ENCODE results near the gene AP3M1.

The AP3M1 gene

GRCh38 chr10:74075906-74076305, 74.7 kb downstream of the AP3M1 start:
- H2AFZ ChIP-seq (ENCODE audit: low read depth, low read length): no peak overlapping the region
- H2BK15ac ChIP-seq (ENCODE audit: low read depth, poor library complexity, severe bottlenecking): no peak overlapping the region
- H3K36me3 ChIP-seq (ENCODE audit: control insufficient read depth in 1 of 2, insufficient read depth in 2 of 2, low read depth in 1 of 2, low read length in 2 of 2): peaks cover 13 to 59% of the 10 kb centered on the region in 2 experiments
- no peak overlapping the region for H2BK5ac ChIP-seq (ENCODE audit: low read depth, low read length, poor library complexity, severe bottlenecking)
- no peak overlapping the region for H2BK12ac ChIP-seq (ENCODE audit: low read length in 2 of 2)
- H3K4me2 ChIP-seq (ENCODE audit: low read length, poor library complexity, severe bottlenecking): no peak overlapping the region
- H3K9me3 ChIP-seq (ENCODE audit: control insufficient read depth, low read length): no peaks in the 10 kb centered on the region
- H3K27ac ChIP-seq (ENCODE audit: low read length, poor library complexity, severe bottlenecking): peak overlapping the region; percentile 86
- H3K4ac ChIP-seq (ENCODE audit: low read depth in 1 of 2, low read length in 2 of 2): no peak overlapping the region
- DNase-seq: no peak
- peaks cover 10% of the 10 kb centered on the region for H3K4me1 ChIP-seq (ENCODE audit: control insufficient read depth, insufficient read depth, low read depth, low read length)
- no peak overlapping the region for H4K8ac ChIP-seq (ENCODE audit: low read length)
- H3K27me3 ChIP-seq (ENCODE audit: control insufficient read depth in 1 of 2, insufficient read depth in 1 of 2, low read length in 2 of 2): no peaks in the 10 kb centered on the region
- H2AK5ac ChIP-seq (ENCODE audit: low read length, severe bottlenecking): peak overlapping the region; percentile 66
- no peak overlapping the region for H4K91ac ChIP-seq (ENCODE audit: low read length)
- no peaks in the 10 kb centered on the region for H3K79me1 ChIP-seq (replicated peaks; ENCODE audit: low read length, poor library complexity, severe bottlenecking)
- H3K4me3 ChIP-seq (ENCODE audit: insufficient read depth in 1 of 2, low read depth in 1 of 2, low read length in 2 of 2): no peak overlapping the region
- H3K18ac ChIP-seq (ENCODE audit: low read depth in 1 of 2, low read length in 2 of 2): no peak overlapping the region
- no peak overlapping the region for H3K23ac ChIP-seq (ENCODE audit: low read length in 2 of 2)
- WGBS: 95% methylated on average over 5 of the region's 5 CpGs
- no peak overlapping the region for H3K9ac ChIP-seq (ENCODE audit: low read length)
- H2BK120ac ChIP-seq (ENCODE audit: low read depth, low read length): no peak overlapping the region
- H3K14ac ChIP-seq (ENCODE audit: low read length in 2 of 2): no peak overlapping the region

GRCh38 chr10:74072503-74072902, 78.1 kb downstream of the AP3M1 start:
- H2BK120ac ChIP-seq (ENCODE audit: low read depth, low read length): no peak overlapping the region
- no peak overlapping the region for H3K4ac ChIP-seq (ENCODE audit: low read depth in 1 of 2, low read length in 2 of 2)
- peak overlapping the region; percentile 10 for H3K4me2 ChIP-seq (ENCODE audit: low read length, poor library complexity, severe bottlenecking)
- peak overlapping the region; percentile 70 for H2AK5ac ChIP-seq (ENCODE audit: low read length, severe bottlenecking)
- no peaks in the 10 kb centered on the region for H3K27me3 ChIP-seq (ENCODE audit: control insufficient read depth in 1 of 2, insufficient read depth in 1 of 2, low read length in 2 of 2)
- H3K14ac ChIP-seq (ENCODE audit: low read length in 2 of 2): no peak overlapping the region
- H3K9me3 ChIP-seq (ENCODE audit: control insufficient read depth, low read length): no peaks in the 10 kb centered on the region
- H2BK12ac ChIP-seq (ENCODE audit: low read length in 2 of 2): no peak overlapping the region
- no peak overlapping the region for H4K8ac ChIP-seq (ENCODE audit: low read length)
- H3K18ac ChIP-seq (ENCODE audit: low read depth in 1 of 2, low read length in 2 of 2): no peak overlapping the region
- WGBS: 73% methylated on average over 6 of the region's 6 CpGs
- peaks cover 14% of the 10 kb centered on the region for H3K4me1 ChIP-seq (ENCODE audit: control insufficient read depth, insufficient read depth, low read depth, low read length)
- peak; percentile 62 for DNase-seq
- H2AFZ ChIP-seq (ENCODE audit: low read depth, low read length): no peak overlapping the region
- H2BK15ac ChIP-seq (ENCODE audit: low read depth, poor library complexity, severe bottlenecking): no peak overlapping the region
- peaks cover 13 to 60% of the 10 kb centered on the region in 2 experiments for H3K36me3 ChIP-seq (ENCODE audit: control insufficient read depth in 1 of 2, insufficient read depth in 2 of 2, low read depth in 1 of 2, low read length in 2 of 2)
- H3K4me3 ChIP-seq (ENCODE audit: insufficient read depth in 1 of 2, low read depth in 1 of 2, low read length in 2 of 2): no peak overlapping the region
- no peak overlapping the region for H3K9ac ChIP-seq (ENCODE audit: low read length)
- H2BK5ac ChIP-seq (ENCODE audit: low read depth, low read length, poor library complexity, severe bottlenecking): no peak overlapping the region
- no peaks in the 10 kb centered on the region for H3K79me1 ChIP-seq (replicated peaks; ENCODE audit: low read length, poor library complexity, severe bottlenecking)
- peak overlapping the region; percentile 94 for H3K27ac ChIP-seq (ENCODE audit: low read length, poor library complexity, severe bottlenecking)
- H4K91ac ChIP-seq (ENCODE audit: low read length): no peak overlapping the region
- no peak overlapping the region for H3K23ac ChIP-seq (ENCODE audit: low read length in 2 of 2)

- H3K27ac ChIP-seq (ENCODE audit: low read length, poor library complexity, severe bottlenecking): peak overlapping the region; percentile 99
- no peak overlapping the region for H3K4me2 ChIP-seq (ENCODE audit: low read length, poor library complexity, severe bottlenecking)
- no peak overlapping the region for H4K91ac ChIP-seq (ENCODE audit: low read length)
- H3K27me3 ChIP-seq (ENCODE audit: control insufficient read depth in 1 of 2, insufficient read depth in 1 of 2, low read length in 2 of 2): no peaks in the 10 kb centered on the region
- H3K23ac ChIP-seq (ENCODE audit: low read length in 2 of 2): no peak overlapping the region
- H3K9me3 ChIP-seq (ENCODE audit: control insufficient read depth, low read length): no peaks in the 10 kb centered on the region
- no peak overlapping the region for H2BK12ac ChIP-seq (ENCODE audit: low read length in 2 of 2)
- H2BK15ac ChIP-seq (ENCODE audit: low read depth, poor library complexity, severe bottlenecking): no peak overlapping the region
- H2BK5ac ChIP-seq (ENCODE audit: low read depth, low read length, poor library complexity, severe bottlenecking): no peak overlapping the region
- H3K79me1 ChIP-seq (replicated peaks; ENCODE audit: low read length, poor library complexity, severe bottlenecking): no peaks in the 10 kb centered on the region
- H3K14ac ChIP-seq (ENCODE audit: low read length in 2 of 2): no peak overlapping the region
- no peak overlapping the region for H3K18ac ChIP-seq (ENCODE audit: low read depth in 1 of 2, low read length in 2 of 2)
- H3K4me1 ChIP-seq (ENCODE audit: control insufficient read depth, insufficient read depth, low read depth, low read length): peaks cover 12% of the 10 kb centered on the region
- H4K8ac ChIP-seq (ENCODE audit: low read length): no peak overlapping the region
- H3K9ac ChIP-seq (ENCODE audit: low read length): no peak overlapping the region
- no peak overlapping the region for H2BK120ac ChIP-seq (ENCODE audit: low read depth, low read length)
- H3K4me3 ChIP-seq (ENCODE audit: insufficient read depth in 1 of 2, low read depth in 1 of 2, low read length in 2 of 2): peak overlapping the region in 1 of 2 experiments; percentile 6
- H3K4ac ChIP-seq (ENCODE audit: low read depth in 1 of 2, low read length in 2 of 2): no peak overlapping the region
- DNase-seq: peak; percentile 84
- H2AK5ac ChIP-seq (ENCODE audit: low read length, severe bottlenecking): peak overlapping the region; percentile 100
- H2AFZ ChIP-seq (ENCODE audit: low read depth, low read length): no peak overlapping the region
- peaks cover 11 to 54% of the 10 kb centered on the region in 2 experiments for H3K36me3 ChIP-seq (ENCODE audit: control insufficient read depth in 1 of 2, insufficient read depth in 2 of 2, low read depth in 1 of 2, low read length in 2 of 2)
Measured at GRCh38 chr10:74071157-74071556, 79.5 kb downstream of the AP3M1 start.

Measured in mesenchymal stem cell (in vitro differentiated cells and primary cell).